C4-2B (cell line): Measurements from ENCODE around the gene INKA1.

ENCODE experiments used
- ZFX ChIP-seq: fragments of 450-650 bp; IDR thresholded peaks from 2 replicates; pipeline ENCODE4 v1.6.1; 2017
- TF ChIP-seq, protein P1 (sequence below): fragments of 450-650 bp; conservative IDR thresholded peaks from 2 replicates; pipeline ENCODE4 v1.5.1; 2017; ENCODE audit warnings: mild to moderate bottlenecking

DNA sequence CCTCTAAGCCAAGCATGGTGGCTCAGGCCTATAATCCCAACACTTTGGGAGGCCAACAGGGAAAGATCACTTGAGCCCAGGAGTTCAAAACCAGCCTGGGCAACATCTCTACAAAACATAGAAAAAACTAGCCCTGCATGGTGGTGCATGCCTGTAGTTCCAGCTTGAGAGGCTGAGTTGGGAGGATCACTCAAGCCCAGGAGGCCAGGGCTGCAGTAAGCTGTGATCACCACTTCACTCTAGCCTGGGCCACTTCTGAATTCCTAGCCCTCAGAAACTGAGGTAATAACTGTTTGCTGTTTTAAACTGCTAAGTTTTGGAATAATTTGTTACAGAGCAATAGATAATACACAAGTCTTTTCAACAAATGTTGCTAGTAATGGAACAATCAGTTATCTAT, 33.1 kb upstream of the INKA1 start:
- TF ChIP-seq, protein P1, sequence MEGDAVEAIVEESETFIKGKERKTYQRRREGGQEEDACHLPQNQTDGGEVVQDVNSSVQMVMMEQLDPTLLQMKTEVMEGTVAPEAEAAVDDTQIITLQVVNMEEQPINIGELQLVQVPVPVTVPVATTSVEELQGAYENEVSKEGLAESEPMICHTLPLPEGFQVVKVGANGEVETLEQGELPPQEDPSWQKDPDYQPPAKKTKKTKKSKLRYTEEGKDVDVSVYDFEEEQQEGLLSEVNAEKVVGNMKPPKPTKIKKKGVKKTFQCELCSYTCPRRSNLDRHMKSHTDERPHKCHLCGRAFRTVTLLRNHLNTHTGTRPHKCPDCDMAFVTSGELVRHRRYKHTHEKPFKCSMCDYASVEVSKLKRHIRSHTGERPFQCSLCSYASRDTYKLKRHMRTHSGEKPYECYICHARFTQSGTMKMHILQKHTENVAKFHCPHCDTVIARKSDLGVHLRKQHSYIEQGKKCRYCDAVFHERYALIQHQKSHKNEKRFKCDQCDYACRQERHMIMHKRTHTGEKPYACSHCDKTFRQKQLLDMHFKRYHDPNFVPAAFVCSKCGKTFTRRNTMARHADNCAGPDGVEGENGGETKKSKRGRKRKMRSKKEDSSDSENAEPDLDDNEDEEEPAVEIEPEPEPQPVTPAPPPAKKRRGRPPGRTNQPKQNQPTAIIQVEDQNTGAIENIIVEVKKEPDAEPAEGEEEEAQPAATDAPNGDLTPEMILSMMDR, result no peak
- TF ChIP-seq ZFX, result no peak
